ENCODE data around the gene FOXP1.

- TF ChIP-seq POLR2AphosphoS5 (IDR thresholded peaks at IDR 0.05; ENCODE audit: insufficient read depth in 1 of 2, low read depth in 1 of 2) (peak in 1 of 2 donors; percentile 36), POLR2A (IDR thresholded peaks at IDR 0.05) (no peak)
These were observed 520.4 kb downstream of the FOXP1 start for GRCh38 chr3:71062952-71063772.
